GM21723 (cell line): ENCODE measurements around the gene GREM2.

Source experiments
- ATAC-seq: cut with Tn5 transposase; IDR thresholded peaks from one replicate; pipeline ENCODE4 v1.9.1; 2021; ENCODE audit warnings: mild to moderate bottlenecking, moderate library complexity; ENCODE audit not compliant: unreplicated experiment

The GREM2 gene

DNA sequence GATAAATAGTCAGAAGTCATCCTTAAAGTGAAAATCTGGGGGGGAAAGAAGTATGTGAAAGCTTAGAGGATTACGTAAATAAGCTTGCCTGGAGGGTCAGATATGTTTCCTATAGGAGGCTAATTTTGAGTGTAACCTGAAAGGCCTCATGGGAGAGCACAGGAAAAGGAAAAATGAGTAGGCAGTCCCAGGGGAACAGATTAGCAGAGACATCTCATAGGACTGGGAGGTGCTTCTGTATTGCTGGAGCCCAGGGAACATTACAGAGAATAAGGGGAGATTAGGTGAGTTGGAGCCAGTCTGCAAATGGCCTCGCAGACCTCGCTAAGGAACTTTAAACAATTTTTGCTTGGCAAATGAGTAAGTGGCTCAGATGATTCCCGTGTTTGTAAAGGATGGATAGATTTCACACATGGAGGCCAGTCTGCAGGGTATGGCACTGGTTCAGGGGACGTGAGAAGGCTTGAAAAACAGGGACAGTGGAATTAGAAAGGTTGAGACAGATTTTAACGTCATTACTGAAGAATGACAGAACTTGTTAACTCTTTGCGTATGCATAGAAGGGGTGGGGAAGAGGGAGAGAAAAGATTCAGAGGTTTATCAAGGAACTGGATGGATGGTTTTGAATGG, 149.1 kb downstream of the GREM2 start:
- no peak for ATAC-seq

GRCh38 chr1:240462277-240462676, 149.7 kb downstream of the GREM2 start:
- no peak for ATAC-seq

DNA sequence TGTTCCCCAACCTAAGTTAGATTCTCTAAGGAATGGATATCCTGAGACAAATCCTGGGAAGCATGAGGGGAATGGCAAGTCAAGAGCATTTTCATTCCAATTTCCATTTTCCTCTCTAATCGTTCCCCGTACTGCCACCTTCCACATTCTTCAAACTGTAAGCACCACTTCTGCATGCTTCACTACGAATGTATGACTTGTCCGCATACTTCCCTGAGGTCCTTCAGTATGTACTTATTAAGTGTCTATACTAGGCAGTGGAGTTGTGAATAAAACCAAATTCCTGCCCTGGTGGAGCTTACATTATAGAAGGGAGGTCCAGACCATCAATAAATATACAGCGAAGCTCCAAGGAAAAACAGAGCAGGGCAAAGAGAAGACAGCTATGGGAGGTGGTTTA, 154.8 kb downstream of the GREM2 start:
- ATAC-seq = no peak

- no peak for ATAC-seq
Measured at GRCh38 chr1:240455228-240455821, 156.6 kb downstream of the GREM2 start.

DNA sequence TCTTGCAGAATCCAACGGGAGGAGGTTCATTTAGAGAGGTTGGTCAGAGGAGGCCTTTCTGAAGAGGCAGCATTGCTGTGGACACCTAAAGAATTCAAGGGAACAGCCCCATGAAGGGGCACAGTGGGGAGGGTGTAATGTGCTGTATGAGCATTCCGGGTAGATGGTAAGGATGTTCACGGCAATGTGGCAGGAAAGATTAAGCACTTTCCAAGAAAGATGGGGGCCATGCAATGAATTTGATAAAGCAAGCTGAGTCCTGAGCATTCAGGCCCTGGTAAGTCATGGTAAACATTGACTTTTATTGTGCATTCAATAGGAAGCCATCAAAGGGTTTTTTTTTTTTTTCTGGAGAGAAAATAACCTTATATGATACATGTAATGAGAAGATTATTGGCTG, 166.6 kb downstream of the GREM2 start:
- no peak for ATAC-seq

GRCh38 chr1:240441669-240442068, 170.3 kb downstream of the GREM2 start:
- ATAC-seq = no peak
